ENCODE measurements around the gene ITGB1. TPM values are rescaled to one million over a fixed set of nuclear protein-coding genes. Genes with fewer than 3 reads are reported as not detected.
A peak's percentile ranks its signal among the peaks of the same experiment; 100 is the strongest.

Gene ITGB1
- total and polyA plus RNA-seq, 8 donors: 44.0 to 316 (median 110) TPM

GRCh38 chr10:32987172-32987571 lies 29.1 kb upstream of the ITGB1 start:
- Histone ChIP-seq H3K27me3 (no peaks in the 10 kb centered on the region), H3K4me3 (no peak overlapping the region), H3K4me1 (peaks cover 6 to 20% (median 11%) of the 10 kb centered on the region in 3 donors), H3K9me3 (no peaks in the 10 kb centered on the region), H3K36me3 (no peaks in the 10 kb centered on the region), H3K27ac (no peak overlapping the region)
- TF ChIP-seq, protein P1, sequence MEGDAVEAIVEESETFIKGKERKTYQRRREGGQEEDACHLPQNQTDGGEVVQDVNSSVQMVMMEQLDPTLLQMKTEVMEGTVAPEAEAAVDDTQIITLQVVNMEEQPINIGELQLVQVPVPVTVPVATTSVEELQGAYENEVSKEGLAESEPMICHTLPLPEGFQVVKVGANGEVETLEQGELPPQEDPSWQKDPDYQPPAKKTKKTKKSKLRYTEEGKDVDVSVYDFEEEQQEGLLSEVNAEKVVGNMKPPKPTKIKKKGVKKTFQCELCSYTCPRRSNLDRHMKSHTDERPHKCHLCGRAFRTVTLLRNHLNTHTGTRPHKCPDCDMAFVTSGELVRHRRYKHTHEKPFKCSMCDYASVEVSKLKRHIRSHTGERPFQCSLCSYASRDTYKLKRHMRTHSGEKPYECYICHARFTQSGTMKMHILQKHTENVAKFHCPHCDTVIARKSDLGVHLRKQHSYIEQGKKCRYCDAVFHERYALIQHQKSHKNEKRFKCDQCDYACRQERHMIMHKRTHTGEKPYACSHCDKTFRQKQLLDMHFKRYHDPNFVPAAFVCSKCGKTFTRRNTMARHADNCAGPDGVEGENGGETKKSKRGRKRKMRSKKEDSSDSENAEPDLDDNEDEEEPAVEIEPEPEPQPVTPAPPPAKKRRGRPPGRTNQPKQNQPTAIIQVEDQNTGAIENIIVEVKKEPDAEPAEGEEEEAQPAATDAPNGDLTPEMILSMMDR (IDR thresholded peaks at IDR 0.05): no peak
- intact Hi-C loops (cut with DNase I): no loop called here
- FAIRE-seq (no peak), ATAC-seq (no peak), DNase-seq (no peak)
- 87 to 88% methylated on average over 1 of the region's 1 CpG for WGBS, 2 donors

DNA sequence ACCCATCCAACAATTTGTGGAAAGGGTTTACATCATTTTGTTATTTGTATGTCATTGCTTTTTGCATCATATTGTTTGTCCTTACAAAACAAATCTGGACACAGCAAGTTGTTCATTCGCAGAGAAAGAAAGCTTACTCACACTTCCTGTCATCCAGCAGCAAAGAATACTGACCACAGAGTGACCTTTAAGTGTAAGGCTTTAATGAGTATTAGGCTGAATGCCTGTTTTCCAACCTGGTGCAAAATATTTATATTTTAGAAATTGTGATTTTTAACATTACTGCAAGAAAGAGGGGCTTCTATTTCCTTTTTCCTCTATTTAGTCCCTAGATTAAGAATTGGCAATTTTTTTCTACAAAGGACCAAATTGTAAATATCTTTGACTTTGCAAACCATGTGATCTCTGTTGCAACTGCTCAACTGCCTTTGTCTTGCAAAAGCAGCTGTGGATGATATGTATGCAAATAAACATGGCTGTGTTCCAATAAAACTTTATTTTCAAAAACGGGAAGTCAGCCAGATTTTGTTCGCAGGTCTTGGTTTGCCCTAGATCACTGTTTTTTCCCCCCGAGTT lies 27.8 kb upstream of the ITGB1 start:
- WGBS, 2 donors: 57 to 65% methylated on average over 4 of the region's 4 CpGs
- H3K36me3 ChIP-seq: no peaks in the 10 kb centered on the region
- no peak for FAIRE-seq
- no peak for DNase-seq
- peak overlapping the region in 2 of 4 donors; percentile 39 to 55 for H3K27ac ChIP-seq
- H3K4me3 ChIP-seq: no peak overlapping the region
- intact Hi-C loops (cut with DNase I): no loop called here
- H3K27me3 ChIP-seq: no peaks in the 10 kb centered on the region
- no peaks in the 10 kb centered on the region for H3K9me3 ChIP-seq
- peaks cover 17 to 31% (median 24%) of the 10 kb centered on the region in 3 donors for H3K4me1 ChIP-seq
- TF ChIP-seq, protein P1 (IDR thresholded peaks at IDR 0.05): no peak
- ATAC-seq: no peak

DNA sequence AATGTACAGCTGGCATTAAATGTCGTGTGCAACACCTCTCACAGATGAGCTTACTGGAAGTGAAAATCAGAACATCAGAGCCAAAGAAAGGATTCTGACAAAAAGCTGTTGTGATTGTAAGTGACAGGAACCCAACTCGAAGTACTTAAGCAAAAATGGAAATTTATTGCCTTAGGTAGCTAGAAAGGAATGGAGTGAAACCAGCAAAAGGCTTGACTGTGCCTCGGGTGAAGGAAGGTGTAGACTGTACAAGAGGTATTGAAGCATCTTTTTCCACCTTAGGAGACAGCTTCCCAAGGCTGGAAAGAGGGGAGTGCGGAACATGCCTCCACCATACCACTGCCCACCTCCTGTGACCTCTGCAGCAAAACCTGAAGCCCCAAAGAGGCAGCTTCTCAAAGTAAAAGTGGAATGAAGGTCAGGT lies 27.3 kb upstream of the ITGB1 start:
- no peak for DNase-seq
- no peaks in the 10 kb centered on the region for H3K36me3 ChIP-seq
- TF ChIP-seq, protein P1 (IDR thresholded peaks at IDR 0.05): no peak
- no peak overlapping the region for H3K4me3 ChIP-seq
- no peaks in the 10 kb centered on the region for H3K9me3 ChIP-seq
- H3K27ac ChIP-seq: peak overlapping the region in 2 of 4 donors; percentile 39 to 55
- ATAC-seq: no peak
- 87 to 94% methylated on average over 4 of the region's 4 CpGs for WGBS, 2 donors
- no peak for FAIRE-seq
- intact Hi-C loops (cut with DNase I): no loop called here
- peaks cover 17 to 33% (median 24%) of the 10 kb centered on the region in 3 donors for H3K4me1 ChIP-seq
- no peaks in the 10 kb centered on the region for H3K27me3 ChIP-seq

DNA sequence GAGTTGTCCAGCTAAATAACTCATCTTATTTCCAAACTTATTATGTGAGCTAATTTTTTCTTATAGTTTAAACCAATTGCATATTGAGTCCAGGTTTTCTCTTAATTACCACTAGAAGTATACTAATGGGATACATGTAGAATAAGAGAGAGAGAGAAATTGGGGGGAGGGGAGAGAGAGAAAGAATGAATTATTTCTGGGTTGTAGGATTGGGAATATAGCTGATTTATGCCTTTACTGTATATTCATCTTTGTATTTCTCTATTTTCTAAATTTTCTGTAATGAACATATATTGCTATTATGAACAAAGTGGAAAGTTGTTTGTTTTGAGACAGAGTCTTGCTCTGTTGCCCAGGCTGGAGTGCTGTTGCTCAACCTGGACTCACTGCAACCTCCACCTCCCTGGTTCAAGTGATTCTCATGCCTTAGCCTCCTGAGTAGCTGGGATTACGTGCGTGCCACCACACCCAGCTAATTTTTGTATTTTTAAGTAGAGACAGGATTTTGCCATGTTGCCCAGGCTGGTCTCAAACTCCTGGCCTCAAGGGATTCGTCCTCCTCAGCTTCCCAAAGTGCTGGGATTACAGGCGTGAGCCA lies 26.1 kb upstream of the ITGB1 start:
- no peaks in the 10 kb centered on the region for H3K36me3 ChIP-seq
- FAIRE-seq (no peak), DNase-seq (no peak), ATAC-seq (no peak)
- no peaks in the 10 kb centered on the region for H3K9me3 ChIP-seq
- TF ChIP-seq, protein P1 (IDR thresholded peaks at IDR 0.05): no peak
- 94 to 96% methylated on average over 4 of the region's 4 CpGs for WGBS, 2 donors
- peaks cover 21 to 33% (median 24%) of the 10 kb centered on the region in 3 donors for H3K4me1 ChIP-seq
- H3K4me3 ChIP-seq: no peak overlapping the region
- no peaks in the 10 kb centered on the region for H3K27me3 ChIP-seq
- peak overlapping the region in 2 of 4 donors; percentile 96 to 99 for H3K27ac ChIP-seq
- intact Hi-C loops (cut with DNase I): no loop called here

Data from pancreas (tissue), 10 donors.